HepG2 (cell line): ENCODE measurements around the gene LRSAM1. TPM values are rescaled to one million over a fixed set of nuclear protein-coding genes. Genes with fewer than 3 reads are reported as not detected.

Source experiments
- ARHGAP35 ChIP-seq: sonication (generic); formaldehyde crosslinking; IDR thresholded peaks from 2 replicates; pipeline ENCODE4 v1.9.0; 2022; ENCODE audit warnings: mild to moderate bottlenecking, inconsistent platforms, moderate library complexity, missing genetic modification reagents, borderline replicate concordance
- FOXA3 ChIP-seq: IDR thresholded peaks from 2 replicates; pipeline ENCODE4 v1.6.1; 2016; ENCODE audit warnings: missing genetic modification reagents, missing compliant biosample characterization
- GATAD1 ChIP-seq: IDR thresholded peaks from 2 replicates; pipeline ENCODE4 v1.6.1; 2016; ENCODE audit warnings: missing genetic modification reagents, missing compliant biosample characterization
- GTF2F1 ChIP-seq: fragments of 150-350 bp; IDR thresholded peaks from 2 replicates; pipeline ENCODE4 v1.6.1; 2014; ENCODE audit warnings: low read length
- HIVEP1 ChIP-seq: sonication (generic); formaldehyde crosslinking; IDR thresholded peaks from 2 replicates; pipeline ENCODE4 v1.4.0; 2020; ENCODE audit warnings: mild to moderate bottlenecking, missing genetic modification reagents
- HMGXB3 ChIP-seq: sonication (generic); formaldehyde crosslinking; IDR thresholded peaks from 2 replicates; pipeline ENCODE4 v1.4.0; 2020; ENCODE audit warnings: missing genetic modification reagents, borderline replicate concordance
- KDM5B ChIP-seq: sonication (generic); formaldehyde crosslinking; IDR thresholded peaks from 2 replicates; pipeline ENCODE4 v1.4.0; 2020; ENCODE audit warnings: missing genetic modification reagents, mild to moderate bottlenecking, borderline replicate concordance
- MYPOP ChIP-seq: sonication (generic); formaldehyde crosslinking; IDR thresholded peaks from 2 replicates; pipeline ENCODE4 v1.8.1; 2023; ENCODE audit warnings: mild to moderate bottlenecking, moderate library complexity, missing genetic modification reagents
- PITX1 ChIP-seq: sonication (generic); formaldehyde crosslinking; IDR thresholded peaks from 2 replicates; pipeline ENCODE4 v1.5.1; 2020; ENCODE audit warnings: mild to moderate bottlenecking, missing genetic modification reagents
- SMAD9 ChIP-seq: sonication (generic); formaldehyde crosslinking; IDR thresholded peaks from 2 replicates; pipeline ENCODE4 v1.5.1; 2020; ENCODE audit warnings: mild to moderate bottlenecking, missing genetic modification reagents
- SRF ChIP-seq: IDR thresholded peaks from 2 replicates; pipeline ENCODE4 v1.6.1; 2011; ENCODE audit warnings: mild to moderate bottlenecking, low read depth, low read length, moderate library complexity
- ZNF574 ChIP-seq: sonication (generic); formaldehyde crosslinking; IDR thresholded peaks from 2 replicates; pipeline ENCODE4 v1.4.0; 2020; ENCODE audit warnings: missing genetic modification reagents
- ZNF776 ChIP-seq: sonication (generic); formaldehyde crosslinking; IDR thresholded peaks from 2 replicates; pipeline ENCODE4 v1.4.0; 2020; ENCODE audit warnings: mild to moderate bottlenecking, missing genetic modification reagents
- ZNF879 ChIP-seq: sonication (generic); formaldehyde crosslinking; IDR thresholded peaks from 2 replicates; pipeline ENCODE4 v1.8.1; 2023; ENCODE audit warnings: missing genetic modification reagents
- ZZZ3 ChIP-seq: sonication (generic); formaldehyde crosslinking; IDR thresholded peaks from 2 replicates; pipeline ENCODE4 v1.4.0; 2020; ENCODE audit warnings: missing genetic modification reagents, mild to moderate bottlenecking, borderline replicate concordance
- polyA plus RNA-seq, 8 experiments: library from polyadenylated mRNA; depleted of rRNA in 3 of 8; stranded (reverse) in 7 of 8; unstranded in 1 of 8; fragments of >200 nt; fragmentation: Illumina TruSeq in 4 of 8; extraction: Trizol in 4 of 8; gene quantifications; 2 replicates each; pipeline versions ENCODE4 v1.2.1 to v1.2.3, GENCODE V29; 2011 to 2016; ENCODE audit warnings: low read depth in 4 of 8, missing spikeins in 1 of 8, mixed read lengths in 1 of 8; ENCODE audit not compliant: insufficient read depth in 1 of 8
- total RNA-seq, 5 experiments: library from RNA; depleted of rRNA; stranded (reverse); fragments of >200 nt; fragmentation: Illumina TruSeq; extraction: Trizol; gene quantifications; 2 replicates each; pipeline ENCODE4 v1.2.3, GENCODE V29; 2016; ENCODE audit warnings: low read depth in 1 of 5
- TF ChIP-seq, protein P1 (sequence below): sonication (generic); formaldehyde crosslinking; IDR thresholded peaks from 2 replicates; pipeline ENCODE4 v1.8.1; 2023; ENCODE audit warnings: missing genetic modification reagents, mild to moderate bottlenecking, borderline replicate concordance
- TF ChIP-seq, protein P2 (sequence below): sonication (generic); formaldehyde crosslinking; IDR thresholded peaks from 2 replicates; pipeline ENCODE4 v1.4.0; 2020; ENCODE audit warnings: low read depth, mild to moderate bottlenecking, missing genetic modification reagents

The LRSAM1 gene
- total and polyA plus RNA-seq, 2 of the 13 experiments (the other 11 are each of a cell fraction or from before 2014, with no cell fraction given) = 8.7 to 10.2 TPM

DNA sequence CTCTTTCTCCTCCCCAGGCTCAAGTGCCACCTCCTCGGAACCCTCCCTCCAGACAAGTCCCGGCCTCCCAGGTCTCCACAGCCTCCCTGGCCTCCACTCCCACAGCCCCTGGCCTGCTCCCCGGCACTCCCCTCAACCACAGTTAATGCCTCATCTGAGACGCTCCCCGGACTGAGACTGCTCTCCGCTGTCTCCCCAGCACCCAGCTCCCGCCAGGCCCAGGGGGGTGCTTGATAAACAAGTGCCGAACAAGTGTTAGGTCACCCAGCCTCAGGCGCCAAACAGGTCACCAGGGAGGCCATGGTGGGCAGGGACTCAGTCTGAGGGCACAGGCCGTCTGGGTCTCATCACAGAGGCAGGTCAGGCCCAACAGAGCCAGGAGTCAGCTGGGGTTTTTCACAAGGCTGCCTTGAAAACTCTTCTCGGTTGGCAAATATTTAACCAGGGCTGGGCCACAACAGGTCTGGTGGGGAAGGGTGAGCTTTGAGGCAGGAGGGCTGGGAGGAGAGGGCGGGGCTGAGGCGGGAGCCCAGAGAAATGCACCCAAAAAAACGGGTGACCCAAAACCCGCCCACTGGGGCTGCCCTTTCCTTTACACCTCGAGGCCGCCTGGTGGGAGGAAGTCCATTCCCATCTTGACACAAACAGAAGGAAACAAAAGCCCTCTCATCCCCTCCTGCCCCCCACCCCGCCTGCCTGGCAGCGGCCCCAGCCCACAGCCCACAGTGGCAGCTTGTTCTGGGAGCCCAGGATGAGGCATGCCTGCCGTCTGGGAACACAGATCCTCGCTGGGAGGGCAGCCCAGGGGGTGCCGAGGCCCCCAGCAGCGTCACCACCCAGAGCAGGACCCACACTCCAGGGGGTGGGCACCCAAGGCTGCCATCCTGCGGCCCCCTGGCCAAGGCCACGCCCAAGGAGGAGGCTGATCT, 94.2 kb downstream of the LRSAM1 start (continued):
- TF ChIP-seq ZNF574 (CRISPR knock-in tag) = peak; percentile 38; the same call in 1 of the 2 replicates
- TF ChIP-seq GTF2F1 = no peak
- no peak for TF ChIP-seq ZZZ3 (CRISPR knock-in tag)
- TF ChIP-seq PITX1 (CRISPR knock-in tag) = no peak
- TF ChIP-seq HIVEP1 (CRISPR knock-in tag) = no peak
- TF ChIP-seq SRF = no peak
- no peak for TF ChIP-seq GATAD1 (CRISPR knock-in tag)
- no peak for TF ChIP-seq SMAD9 (CRISPR knock-in tag)
- no peak for TF ChIP-seq ZNF776 (CRISPR knock-in tag)
- TF ChIP-seq, protein P1, sequence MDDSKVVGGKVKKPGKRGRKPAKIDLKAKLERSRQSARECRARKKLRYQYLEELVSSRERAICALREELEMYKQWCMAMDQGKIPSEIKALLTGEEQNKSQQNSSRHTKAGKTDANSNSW (CRISPR knock-in tag) = no peak
- peak; percentile 80 for TF ChIP-seq MYPOP (CRISPR knock-in tag)
- peak; percentile 37; the same call in 1 of the 2 replicates for TF ChIP-seq FOXA3 (CRISPR knock-in tag)
- TF ChIP-seq KDM5B (CRISPR knock-in tag) = no peak
- TF ChIP-seq ZNF879 (CRISPR knock-in tag) = no peak
- TF ChIP-seq, protein P2, sequence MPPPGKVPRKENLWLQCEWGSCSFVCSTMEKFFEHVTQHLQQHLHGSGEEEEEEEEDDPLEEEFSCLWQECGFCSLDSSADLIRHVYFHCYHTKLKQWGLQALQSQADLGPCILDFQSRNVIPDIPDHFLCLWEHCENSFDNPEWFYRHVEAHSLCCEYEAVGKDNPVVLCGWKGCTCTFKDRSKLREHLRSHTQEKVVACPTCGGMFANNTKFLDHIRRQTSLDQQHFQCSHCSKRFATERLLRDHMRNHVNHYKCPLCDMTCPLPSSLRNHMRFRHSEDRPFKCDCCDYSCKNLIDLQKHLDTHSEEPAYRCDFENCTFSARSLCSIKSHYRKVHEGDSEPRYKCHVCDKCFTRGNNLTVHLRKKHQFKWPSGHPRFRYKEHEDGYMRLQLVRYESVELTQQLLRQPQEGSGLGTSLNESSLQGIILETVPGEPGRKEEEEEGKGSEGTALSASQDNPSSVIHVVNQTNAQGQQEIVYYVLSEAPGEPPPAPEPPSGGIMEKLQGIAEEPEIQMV = no peak
- no peak for TF ChIP-seq ARHGAP35 (CRISPR knock-in tag)
- TF ChIP-seq HMGXB3 (CRISPR knock-in tag) = no peak
